ENCODE data around the gene CRABP2. TPM values are rescaled to one million over a fixed set of nuclear protein-coding genes. Genes with fewer than 3 reads are reported as not detected.

Gene CRABP2
- polyA plus RNA-seq, 1 of the 3 experiments (the other 2 are of a cell fraction) = 42.1 TPM

DNA sequence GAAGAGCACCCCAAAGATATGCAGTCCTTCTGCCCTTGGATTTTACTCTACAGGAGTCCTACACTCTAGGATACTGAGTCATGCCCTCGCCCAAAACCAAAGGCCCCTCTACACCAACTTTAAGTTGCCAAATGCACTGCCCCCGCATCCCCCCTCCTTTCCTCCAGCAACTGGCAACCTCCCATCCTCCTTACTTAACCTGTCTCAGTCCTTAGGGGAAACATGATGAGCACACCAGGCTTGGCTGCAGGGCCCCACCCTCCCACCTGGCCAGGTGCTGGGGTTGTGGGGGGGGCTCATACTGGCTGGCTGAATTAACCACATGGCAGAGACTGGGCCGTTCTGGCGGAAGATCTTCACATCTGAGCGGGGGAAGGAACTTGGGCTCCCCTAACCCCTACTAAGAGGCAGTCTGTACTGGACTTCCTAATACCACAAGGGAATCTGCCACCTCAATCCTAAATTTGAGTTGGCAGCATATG, 44.8 kb upstream of the CRABP2 start:
- no peaks in the 10 kb centered on the region for H3K9me2 ChIP-seq
- DNase-seq = no peak
- H3F3A ChIP-seq (replicated peaks; ENCODE audit: insufficient read depth) = peaks cover 35% of the 10 kb centered on the region
- H2AFZ ChIP-seq (ENCODE audit: low read depth) = no peak overlapping the region
- 4% methylated on average over 3 of the region's 5 CpGs for WGBS (ENCODE audit: low lambda C conversion rate)
- peaks cover 37 to 56% of the 10 kb centered on the region in 2 experiments for H3K4me1 ChIP-seq (ENCODE audit: control insufficient read depth in 1 of 2, insufficient read depth in 2 of 2, low read depth in 1 of 2, low read length in 1 of 2)
- peak overlapping the region; percentile 100 for H3K9ac ChIP-seq
- TF ChIP-seq, protein P1, sequence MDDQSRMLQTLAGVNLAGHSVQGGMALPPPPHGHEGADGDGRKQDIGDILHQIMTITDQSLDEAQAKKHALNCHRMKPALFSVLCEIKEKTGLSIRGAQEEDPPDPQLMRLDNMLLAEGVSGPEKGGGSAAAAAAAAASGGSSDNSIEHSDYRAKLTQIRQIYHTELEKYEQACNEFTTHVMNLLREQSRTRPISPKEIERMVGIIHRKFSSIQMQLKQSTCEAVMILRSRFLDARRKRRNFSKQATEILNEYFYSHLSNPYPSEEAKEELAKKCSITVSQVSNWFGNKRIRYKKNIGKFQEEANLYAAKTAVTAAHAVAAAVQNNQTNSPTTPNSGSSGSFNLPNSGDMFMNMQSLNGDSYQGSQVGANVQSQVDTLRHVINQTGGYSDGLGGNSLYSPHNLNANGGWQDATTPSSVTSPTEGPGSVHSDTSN (IDR thresholded peaks at IDR 0.05) = no peak
- TF ChIP-seq, protein P2, sequence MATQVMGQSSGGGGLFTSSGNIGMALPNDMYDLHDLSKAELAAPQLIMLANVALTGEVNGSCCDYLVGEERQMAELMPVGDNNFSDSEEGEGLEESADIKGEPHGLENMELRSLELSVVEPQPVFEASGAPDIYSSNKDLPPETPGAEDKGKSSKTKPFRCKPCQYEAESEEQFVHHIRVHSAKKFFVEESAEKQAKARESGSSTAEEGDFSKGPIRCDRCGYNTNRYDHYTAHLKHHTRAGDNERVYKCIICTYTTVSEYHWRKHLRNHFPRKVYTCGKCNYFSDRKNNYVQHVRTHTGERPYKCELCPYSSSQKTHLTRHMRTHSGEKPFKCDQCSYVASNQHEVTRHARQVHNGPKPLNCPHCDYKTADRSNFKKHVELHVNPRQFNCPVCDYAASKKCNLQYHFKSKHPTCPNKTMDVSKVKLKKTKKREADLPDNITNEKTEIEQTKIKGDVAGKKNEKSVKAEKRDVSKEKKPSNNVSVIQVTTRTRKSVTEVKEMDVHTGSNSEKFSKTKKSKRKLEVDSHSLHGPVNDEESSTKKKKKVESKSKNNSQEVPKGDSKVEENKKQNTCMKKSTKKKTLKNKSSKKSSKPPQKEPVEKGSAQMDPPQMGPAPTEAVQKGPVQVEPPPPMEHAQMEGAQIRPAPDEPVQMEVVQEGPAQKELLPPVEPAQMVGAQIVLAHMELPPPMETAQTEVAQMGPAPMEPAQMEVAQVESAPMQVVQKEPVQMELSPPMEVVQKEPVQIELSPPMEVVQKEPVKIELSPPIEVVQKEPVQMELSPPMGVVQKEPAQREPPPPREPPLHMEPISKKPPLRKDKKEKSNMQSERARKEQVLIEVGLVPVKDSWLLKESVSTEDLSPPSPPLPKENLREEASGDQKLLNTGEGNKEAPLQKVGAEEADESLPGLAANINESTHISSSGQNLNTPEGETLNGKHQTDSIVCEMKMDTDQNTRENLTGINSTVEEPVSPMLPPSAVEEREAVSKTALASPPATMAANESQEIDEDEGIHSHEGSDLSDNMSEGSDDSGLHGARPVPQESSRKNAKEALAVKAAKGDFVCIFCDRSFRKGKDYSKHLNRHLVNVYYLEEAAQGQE (IDR thresholded peaks at IDR 0.05; ENCODE audit: low read depth, low read length) = no peak
- TF ChIP-seq CHD2 (IDR thresholded peaks at IDR 0.05; ENCODE audit: low read length, partially characterized antibody) = no peak
- TF ChIP-seq TCF12 (IDR thresholded peaks at IDR 0.05) = no peak
- TF ChIP-seq, protein P3, sequence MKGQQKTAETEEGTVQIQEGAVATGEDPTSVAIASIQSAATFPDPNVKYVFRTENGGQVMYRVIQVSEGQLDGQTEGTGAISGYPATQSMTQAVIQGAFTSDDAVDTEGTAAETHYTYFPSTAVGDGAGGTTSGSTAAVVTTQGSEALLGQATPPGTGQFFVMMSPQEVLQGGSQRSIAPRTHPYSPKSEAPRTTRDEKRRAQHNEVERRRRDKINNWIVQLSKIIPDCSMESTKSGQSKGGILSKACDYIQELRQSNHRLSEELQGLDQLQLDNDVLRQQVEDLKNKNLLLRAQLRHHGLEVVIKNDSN (IDR thresholded peaks at IDR 0.05; ENCODE audit: borderline replicate concordance, low read depth) = no peak
- TF ChIP-seq JUND (IDR thresholded peaks at IDR 0.05) = no peak
- TF ChIP-seq RXRA (IDR thresholded peaks at IDR 0.05; ENCODE audit: borderline replicate concordance, low read depth) = no peak
- TF ChIP-seq, protein P4, sequence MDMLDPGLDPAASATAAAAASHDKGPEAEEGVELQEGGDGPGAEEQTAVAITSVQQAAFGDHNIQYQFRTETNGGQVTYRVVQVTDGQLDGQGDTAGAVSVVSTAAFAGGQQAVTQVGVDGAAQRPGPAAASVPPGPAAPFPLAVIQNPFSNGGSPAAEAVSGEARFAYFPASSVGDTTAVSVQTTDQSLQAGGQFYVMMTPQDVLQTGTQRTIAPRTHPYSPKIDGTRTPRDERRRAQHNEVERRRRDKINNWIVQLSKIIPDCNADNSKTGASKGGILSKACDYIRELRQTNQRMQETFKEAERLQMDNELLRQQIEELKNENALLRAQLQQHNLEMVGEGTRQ (IDR thresholded peaks at IDR 0.05; ENCODE audit: borderline replicate concordance, low read depth, low read length) = no peak
- no peak for TF ChIP-seq YY1 (IDR thresholded peaks at IDR 0.05; ENCODE audit: low read depth)
- no peak for TF ChIP-seq RFX5 (IDR thresholded peaks at IDR 0.05; ENCODE audit: low read length)
- TF ChIP-seq RAD21 (IDR thresholded peaks at IDR 0.05; ENCODE audit: low read length) = no peak
- TF ChIP-seq NRF1 (IDR thresholded peaks at IDR 0.05; ENCODE audit: low read depth, low read length) = no peak
- TF ChIP-seq MXI1 (IDR thresholded peaks at IDR 0.05; ENCODE audit: low read depth, low read length) = no peak
- TF ChIP-seq FOSL2 (IDR thresholded peaks at IDR 0.05; ENCODE audit: borderline replicate concordance, low read depth) = no peak
- no peak for TF ChIP-seq EZH2phosphoT487 (IDR thresholded peaks at IDR 0.05; ENCODE audit: borderline replicate concordance, low read depth)
- no peak for TF ChIP-seq RCOR1 (IDR thresholded peaks at IDR 0.05; ENCODE audit: low read length)
- no peak for TF ChIP-seq FOXJ3 (CRISPR knock-in tag; IDR thresholded peaks at IDR 0.05)
- ChIA-PET POLR2A (interaction anchor here (0.6 to 2.3 kb wide), 4 partner anchors 9 to 24 kb away, joined by 3 to 17 read pairs (median 10); partner anchors contain the start of gene MRPL24), CTCF (interaction anchor here (0.6 to 3.9 kb wide), 6 partner anchors 24 to 109 kb away, joined by 3 to 30 read pairs (median 4); partner anchors contain the start of genes INSRR, METTL25B and NES)
- H3K79me2 ChIP-seq (ENCODE audit: insufficient read depth) = peaks cover 80% of the 10 kb centered on the region
- no peaks in the 10 kb centered on the region for H3K27me3 ChIP-seq (ENCODE audit: insufficient read depth)
- peak overlapping the region; percentile 78 to 98 for H3K4me3 ChIP-seq (ENCODE audit: low read depth in 2 of 2, low read length in 1 of 2)
- H3K9me3 ChIP-seq = no peaks in the 10 kb centered on the region
- peaks cover 8 to 15% of the 10 kb centered on the region in 2 experiments for H3K36me3 ChIP-seq (replicated peaks in 1 of 2; ENCODE audit: control insufficient read depth in 1 of 2, insufficient read depth in 2 of 2, low read length in 1 of 2)
- peak overlapping the region; percentile 88 for H3K4me2 ChIP-seq
- no peaks in the 10 kb centered on the region for H4K20me1 ChIP-seq (ENCODE audit: insufficient read depth)
- peak overlapping the region; percentile 100 for H3K27ac ChIP-seq (ENCODE audit: low read depth in 2 of 2, low read length in 1 of 2)

All from SK-N-SH (cell line).